NCI-H2171 treated with DMSO at 0.1 percent for 48 hours (cell line): ENCODE measurements around the gene NBPF15.
"Not testable (repeated sequence)": the region's sequence is repeated elsewhere in the genome, so short reads cannot be mapped to it uniquely, and the experiment has no call there.

Experiments
- DNase-seq: peaks from one replicate; lab custom pipeline; 2025; lab: John Stamatoyannopoulos, UW

Gene NBPF15

GRCh38 chr1:144461136-144461759 lies at the start of gene NBPF15:
Gene NBPF15, minus strand, starts transcription at chr1:144461669. Its CDS starts 21,666 bp downstream, at chr1:144440003.
- DNase-seq = peak; percentile 50

GRCh38 chr1:144496429-144496828 lies 35.0 kb upstream of the NBPF15 start:
- not testable (repeated sequence) for DNase-seq

- not testable (repeated sequence) for DNase-seq
Observed at GRCh38 chr1:144494130-144494529, 32.7 kb upstream of the NBPF15 start.

- DNase-seq = not testable (repeated sequence)
Observed at GRCh38 chr1:144490394-144490793, 28.9 kb upstream of the NBPF15 start.

- DNase-seq = not testable (repeated sequence)
Observed at GRCh38 chr1:144487002-144487401, 25.5 kb upstream of the NBPF15 start.

GRCh38 chr1:144485048-144485993 lies 23.9 kb upstream of the NBPF15 start:
- DNase-seq = not testable (repeated sequence)

GRCh38 chr1:144473897-144474296 lies 12.4 kb upstream of the NBPF15 start:
- not testable (repeated sequence) for DNase-seq

GRCh38 chr1:144471434-144471833 lies 10.0 kb upstream of the NBPF15 start:
- not testable (repeated sequence) for DNase-seq

GRCh38 chr1:144461778-144462177 lies 309 bp upstream of the NBPF15 start:
- DNase-seq = not testable (repeated sequence)

GRCh38 chr1:144460686-144461085 lies 783 bp downstream of the NBPF15 start:
- not testable (repeated sequence) for DNase-seq

- not testable (repeated sequence) for DNase-seq
Observed at GRCh38 chr1:144442402-144442801, 19.1 kb downstream of the NBPF15 start.

GRCh38 chr1:144439737-144440136 lies 21.7 kb downstream of the NBPF15 start:
- DNase-seq = not testable (repeated sequence)

- DNase-seq = peak; percentile 75
Observed at GRCh38 chr1:144418891-144419694, 42.4 kb downstream of the NBPF15 start.

- DNase-seq = not testable (repeated sequence)
Observed at GRCh38 chr1:144413404-144414118, 47.9 kb downstream of the NBPF15 start.

GRCh38 chr1:144412491-144413403 lies 48.7 kb downstream of the NBPF15 start:
- DNase-seq = peak; percentile 97

- DNase-seq = peak; percentile 82
Observed at GRCh38 chr1:144412068-144412471, 49.4 kb downstream of the NBPF15 start.

GRCh38 chr1:144402807-144403206 lies 58.7 kb downstream of the NBPF15 start:
- DNase-seq = not testable (repeated sequence)

- DNase-seq = not testable (repeated sequence)
Observed at GRCh38 chr1:144371651-144372050, 89.8 kb downstream of the NBPF15 start.
